Caco-2 (cell line): ENCODE measurements around the gene DCST1. TPM values are rescaled to one million over a fixed set of nuclear protein-coding genes. Genes with fewer than 3 reads are reported as not detected.

Experiments used
- BruUV-seq: library from RNA; stranded (reverse); fragments of 400-500 nt; replicated peaks from 2 replicates; lab custom pipeline; 2021; lab: Mats Ljungman, UMichigan
- CTCF ChIA-PET: fragments of 300-600 bp; sonication (Branson Sonifier 250); formaldehyde crosslinking; loops from one replicate; lab custom pipeline; 2022; ENCODE audit warnings: antibody characterized with exemption; lab: Charles Lee
- POLR2A ChIA-PET: fragments of 300-600 bp; sonication (Branson Sonifier 250); formaldehyde crosslinking; loops from one replicate; lab custom pipeline; 2022; ENCODE audit warnings: antibody characterized with exemption; lab: Charles Lee
- DNase-seq, 2 experiments: peaks; one replicate each; pipeline versions ENCODE4 v3.0.0 to v3.0.0-alpha.2; 2020 to 2022
- H3K27me3 ChIP-seq: replicated peaks from 2 replicates; pipeline ENCODE4 v1.6.0; 2011; ENCODE audit warnings: low read length; ENCODE audit not compliant: control insufficient read depth, insufficient read depth
- H3K36me3 ChIP-seq: 2 replicates; pipeline ENCODE4 v1.5.1; 2011; ENCODE audit warnings: low read length; ENCODE audit not compliant: control insufficient read depth, insufficient read depth
- H3K4me1 ChIP-seq: fragments of 250-450 bp; sonication (Bioruptor Pico); 2 replicates; pipeline ENCODE4 v1.5.1; 2020; ENCODE audit warnings: mild to moderate bottlenecking
- H3K4me3 ChIP-seq: 2 replicates; pipeline ENCODE4 v1.5.1; 2011; ENCODE audit warnings: low read depth, mild to moderate bottlenecking, control low read depth, low read length
- H3K9me3 ChIP-seq: fragments of 250-450 bp; sonication (Bioruptor Pico); 2 replicates; pipeline ENCODE4 v1.5.1; 2020; ENCODE audit warnings: mild to moderate bottlenecking, moderate library complexity
- H3K27ac Mint-ChIP-seq: one replicate; pipeline ENCODE4 v1.8.0; 2022; ENCODE audit warnings: mixed read lengths; ENCODE audit not compliant: unreplicated experiment
- H3K27me3 Mint-ChIP-seq: one replicate; pipeline ENCODE4 v1.8.0; 2022; ENCODE audit warnings: mixed read lengths; ENCODE audit not compliant: insufficient read depth, unreplicated experiment
- H3K36me3 Mint-ChIP-seq: one replicate; pipeline ENCODE4 v1.8.0; 2022; ENCODE audit warnings: mild to moderate bottlenecking, mixed read lengths; ENCODE audit not compliant: insufficient read depth, unreplicated experiment
- H3K4me1 Mint-ChIP-seq: one replicate; pipeline ENCODE4 v1.8.0; 2022; ENCODE audit warnings: low read depth, mixed read lengths; ENCODE audit not compliant: unreplicated experiment
- H3K4me3 Mint-ChIP-seq: one replicate; pipeline ENCODE4 v1.8.0; 2022; ENCODE audit warnings: mild to moderate bottlenecking, moderate library complexity, mixed read lengths; ENCODE audit not compliant: unreplicated experiment
- H3K9me3 Mint-ChIP-seq: one replicate; pipeline ENCODE4 v1.8.0; 2022; ENCODE audit warnings: mixed read lengths; ENCODE audit not compliant: unreplicated experiment
- intact Hi-C: fragments of 100-400 bp; cut with micrococcal nuclease; formaldehyde crosslinking; loops from one replicate; pipeline ENCODE4 v1.10.0; 2022; ENCODE audit not compliant: unreplicated experiment
- total RNA-seq: library from RNA; stranded (reverse); gene quantifications from 2 replicates; pipeline ENCODE4 v1.2.3, GENCODE V29; 2022
- TF ChIP-seq, protein P1 (sequence below), 2 experiments: fragments of 200-600 bp in 1 of 2; IDR thresholded peaks; 1 replicate in 1 of 2; 2 replicates in 1 of 2; pipeline versions ENCODE4 v1.5.1 to v1.8.0; 2011 to 2022; ENCODE audit warnings: antibody characterized with exemption in 1 of 2, control low read depth in 1 of 2, inconsistent platforms in 1 of 2, low read depth in 1 of 2, low read length in 1 of 2, mild to moderate bottlenecking in 1 of 2, moderate library complexity in 1 of 2; ENCODE audit not compliant: insufficient read depth in 1 of 2, severe bottlenecking in 1 of 2, unreplicated experiment in 1 of 2

Gene DCST1
- total RNA-seq, 1 experiment from 2014 or later = not detected

DNA sequence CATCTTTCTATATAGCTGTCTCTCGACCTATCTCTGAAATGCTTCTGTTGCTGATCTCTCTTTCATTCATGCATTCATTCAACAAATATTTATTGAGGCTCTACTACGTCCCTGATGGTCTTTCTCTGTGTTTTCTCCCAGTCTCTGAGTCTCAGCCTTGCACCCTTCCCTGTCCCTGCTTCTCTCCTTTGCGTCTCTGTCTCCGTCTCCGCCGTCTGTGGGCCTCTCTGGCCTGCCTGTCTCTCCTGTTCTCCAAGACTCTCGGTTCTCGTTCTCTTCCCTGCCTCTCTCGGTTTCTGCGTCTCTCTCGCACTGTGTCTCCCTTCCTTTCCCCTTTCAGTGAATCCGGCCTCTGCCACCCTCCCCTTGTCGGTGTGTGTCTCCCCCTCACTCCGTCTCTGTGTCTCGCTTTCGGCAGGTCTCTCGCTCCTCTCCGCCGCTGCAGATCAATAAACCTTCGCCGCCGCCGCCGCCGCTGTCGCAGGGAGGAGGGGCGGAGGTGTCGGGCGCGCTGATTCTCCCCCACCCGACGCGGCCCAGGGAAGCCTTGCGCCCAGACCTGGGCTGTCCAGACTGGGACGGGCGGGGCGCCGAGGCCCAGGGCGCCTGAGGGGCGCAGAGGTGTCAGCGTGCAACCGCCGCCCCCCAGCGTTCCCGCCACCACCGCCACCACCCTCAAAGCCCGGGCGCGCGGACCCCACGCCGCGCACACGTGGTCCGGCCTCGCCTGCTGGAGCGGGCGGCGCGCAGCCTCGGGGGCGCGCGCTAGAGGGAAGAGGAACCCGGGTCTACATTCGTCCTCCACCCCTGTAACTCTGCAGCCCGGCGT, 48.1 kb downstream of the DCST1 start:
- CTCF ChIA-PET = interaction anchor here (1.0 to 1.9 kb wide), 3 partner anchors 10 to 85 kb away, joined by 3 to 5 read pairs (median 3); no protein-coding TSS in a partner anchor
- intact Hi-C loops = loop anchor here (5.0 to 10.0 kb wide), 3 partner anchors 79 to 417 kb away; partner anchors contain the start of genes KCNN3 and ZBTB7B
- TF ChIP-seq, protein P1, sequence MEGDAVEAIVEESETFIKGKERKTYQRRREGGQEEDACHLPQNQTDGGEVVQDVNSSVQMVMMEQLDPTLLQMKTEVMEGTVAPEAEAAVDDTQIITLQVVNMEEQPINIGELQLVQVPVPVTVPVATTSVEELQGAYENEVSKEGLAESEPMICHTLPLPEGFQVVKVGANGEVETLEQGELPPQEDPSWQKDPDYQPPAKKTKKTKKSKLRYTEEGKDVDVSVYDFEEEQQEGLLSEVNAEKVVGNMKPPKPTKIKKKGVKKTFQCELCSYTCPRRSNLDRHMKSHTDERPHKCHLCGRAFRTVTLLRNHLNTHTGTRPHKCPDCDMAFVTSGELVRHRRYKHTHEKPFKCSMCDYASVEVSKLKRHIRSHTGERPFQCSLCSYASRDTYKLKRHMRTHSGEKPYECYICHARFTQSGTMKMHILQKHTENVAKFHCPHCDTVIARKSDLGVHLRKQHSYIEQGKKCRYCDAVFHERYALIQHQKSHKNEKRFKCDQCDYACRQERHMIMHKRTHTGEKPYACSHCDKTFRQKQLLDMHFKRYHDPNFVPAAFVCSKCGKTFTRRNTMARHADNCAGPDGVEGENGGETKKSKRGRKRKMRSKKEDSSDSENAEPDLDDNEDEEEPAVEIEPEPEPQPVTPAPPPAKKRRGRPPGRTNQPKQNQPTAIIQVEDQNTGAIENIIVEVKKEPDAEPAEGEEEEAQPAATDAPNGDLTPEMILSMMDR (IDR thresholded peaks at IDR 0.05; ENCODE audit: insufficient read depth in 1 of 2, low read depth in 1 of 2, low read length in 1 of 2, severe bottlenecking in 1 of 2, unreplicated experiment in 1 of 2) = no peak
- no peaks in the 10 kb centered on the region for H3K9me3 ChIP-seq
- H3K4me1 ChIP-seq = peaks cover 42% of the 10 kb centered on the region
- POLR2A ChIA-PET = no interaction called here
- no TSS peak for BruUV-seq
- peak overlapping the region; percentile 1 for H3K27ac Mint-ChIP-seq
- no peak for DNase-seq
- peaks cover 14% of the 10 kb centered on the region for H3K36me3 Mint-ChIP-seq
- no peaks in the 10 kb centered on the region for H3K36me3 ChIP-seq
- H3K4me1 Mint-ChIP-seq = peaks cover 24% of the 10 kb centered on the region
- H3K9me3 Mint-ChIP-seq = no peaks in the 10 kb centered on the region
- peaks cover 5% of the 10 kb centered on the region; the same call in 1 of the 2 replicates for H3K27me3 ChIP-seq
- peak overlapping the region; percentile 77 for H3K4me3 Mint-ChIP-seq
- peaks cover 17% of the 10 kb centered on the region for H3K27me3 Mint-ChIP-seq
- H3K4me3 ChIP-seq = peak overlapping the region; percentile 50

DNA sequence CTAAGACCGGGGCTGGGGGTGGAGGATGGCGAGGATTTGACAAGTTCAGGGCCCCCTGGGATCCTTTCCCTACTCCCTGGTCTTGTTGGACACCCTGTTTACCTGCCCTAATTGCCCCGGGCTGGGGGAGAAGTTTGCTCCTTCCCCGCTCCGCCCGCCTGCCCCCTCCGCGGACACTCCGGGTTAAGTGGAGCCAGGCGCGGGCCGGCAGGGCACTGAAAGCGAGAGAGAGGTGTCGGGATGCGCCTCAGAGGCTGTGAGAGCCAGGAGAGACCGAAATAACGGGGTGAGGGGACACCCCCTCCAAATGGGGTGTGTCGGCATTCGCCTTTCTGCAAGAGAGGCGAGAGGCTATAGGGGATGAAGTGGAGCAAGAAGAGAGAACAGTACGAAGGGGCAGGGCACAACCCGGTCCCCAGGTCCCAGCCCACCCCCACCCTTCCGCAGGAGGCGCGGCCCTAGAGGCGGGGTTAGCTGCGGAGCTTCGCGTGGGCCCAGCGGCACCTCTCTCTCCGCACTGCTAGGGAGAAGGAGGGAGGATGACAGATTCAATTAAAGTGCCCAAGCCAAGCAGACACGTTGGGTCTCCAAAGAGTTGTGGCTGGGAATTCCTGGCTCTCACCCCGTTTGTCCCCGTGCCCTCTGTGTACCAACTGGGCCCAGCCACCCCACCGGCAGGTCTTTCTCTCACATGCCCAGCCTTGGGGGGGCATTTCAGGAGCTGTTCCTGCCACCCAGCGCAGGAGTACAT, 48.9 kb downstream of the DCST1 start:
- Mint-ChIP-seq H3K36me3 (peaks cover 14% of the 10 kb centered on the region), H3K4me1 (peaks cover 22% of the 10 kb centered on the region), H3K27me3 (peaks cover 17% of the 10 kb centered on the region), H3K9me3 (no peaks in the 10 kb centered on the region), H3K4me3 (peak overlapping the region; percentile 63), H3K27ac (no peak overlapping the region)
- ChIA-PET POLR2A (no interaction called here), CTCF (interaction anchor here (0.5 kb wide), 1 partner anchor 31 kb away, joined by 4 read pairs; no protein-coding TSS in a partner anchor)
- no TSS peak for BruUV-seq
- H3K27me3 ChIP-seq = peaks cover 5% of the 10 kb centered on the region; the same call in 1 of the 2 replicates
- peak overlapping the region; percentile 50 for H3K4me3 ChIP-seq
- intact Hi-C loops = loop anchor here (5.0 to 10.0 kb wide), 3 partner anchors 80 to 418 kb away; partner anchors contain the start of genes KCNN3 and ZBTB7B
- H3K9me3 ChIP-seq = no peaks in the 10 kb centered on the region
- TF ChIP-seq, protein P1 (IDR thresholded peaks at IDR 0.05; ENCODE audit: insufficient read depth in 1 of 2, low read depth in 1 of 2, low read length in 1 of 2, severe bottlenecking in 1 of 2, unreplicated experiment in 1 of 2) = no peak
- H3K4me1 ChIP-seq = peaks cover 37% of the 10 kb centered on the region
- no peaks in the 10 kb centered on the region for H3K36me3 ChIP-seq
- no peak for DNase-seq

DNA sequence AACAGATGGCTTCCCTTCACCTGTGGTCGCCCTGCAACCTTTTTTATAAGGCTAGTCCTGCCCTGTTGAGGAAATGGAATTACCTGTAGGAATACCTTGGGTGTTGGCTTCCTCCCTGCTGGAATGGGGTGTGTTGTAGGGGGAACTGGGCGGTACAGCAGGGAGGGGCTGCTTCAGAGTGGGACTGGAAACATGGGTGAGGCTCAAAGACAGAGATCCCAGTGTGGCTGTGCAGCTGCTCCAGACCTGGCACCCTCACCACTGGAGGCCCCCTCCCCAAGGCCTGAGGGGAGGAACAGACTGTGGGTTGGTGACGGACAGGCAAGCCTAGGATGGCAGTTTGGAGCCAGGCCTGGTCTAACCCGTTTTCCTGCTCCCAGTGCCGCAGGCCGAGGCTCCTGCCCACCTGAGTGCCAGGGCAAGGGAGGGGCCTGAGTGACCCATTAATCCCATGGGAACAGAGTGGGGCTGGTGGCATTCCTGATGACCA, 49.5 kb downstream of the DCST1 start:
- Histone ChIP-seq H3K4me1 (peaks cover 36% of the 10 kb centered on the region), H3K36me3 (no peaks in the 10 kb centered on the region), H3K9me3 (no peaks in the 10 kb centered on the region), H3K4me3 (no peak overlapping the region), H3K27me3 (peaks cover 5% of the 10 kb centered on the region; the same call in 1 of the 2 replicates)
- CTCF ChIA-PET = interaction anchor here (0.5 kb wide), 1 partner anchor 31 kb away, joined by 4 read pairs; no protein-coding TSS in a partner anchor
- H3K4me3 Mint-ChIP-seq = peak overlapping the region; percentile 63
- H3K27ac Mint-ChIP-seq = no peak overlapping the region
- BruUV-seq = no TSS peak
- peaks cover 14% of the 10 kb centered on the region for H3K36me3 Mint-ChIP-seq
- no peak for DNase-seq
- H3K9me3 Mint-ChIP-seq = no peaks in the 10 kb centered on the region
- TF ChIP-seq, protein P1 (IDR thresholded peaks at IDR 0.05; ENCODE audit: insufficient read depth in 1 of 2, low read depth in 1 of 2, low read length in 1 of 2, severe bottlenecking in 1 of 2, unreplicated experiment in 1 of 2) = no peak
- intact Hi-C loops = loop anchor here (5.0 to 10.0 kb wide), 3 partner anchors 81 to 418 kb away; partner anchors contain the start of genes KCNN3 and ZBTB7B
- POLR2A ChIA-PET = no interaction called here
- H3K27me3 Mint-ChIP-seq = peaks cover 17% of the 10 kb centered on the region
- peaks cover 16% of the 10 kb centered on the region for H3K4me1 Mint-ChIP-seq
